ENCODE data around the gene UBP1.
"Not testable (repeated sequence)": the region's sequence is repeated elsewhere in the genome, so short reads cannot be mapped to it uniquely, and the experiment has no call there.

Gene UBP1

DNA sequence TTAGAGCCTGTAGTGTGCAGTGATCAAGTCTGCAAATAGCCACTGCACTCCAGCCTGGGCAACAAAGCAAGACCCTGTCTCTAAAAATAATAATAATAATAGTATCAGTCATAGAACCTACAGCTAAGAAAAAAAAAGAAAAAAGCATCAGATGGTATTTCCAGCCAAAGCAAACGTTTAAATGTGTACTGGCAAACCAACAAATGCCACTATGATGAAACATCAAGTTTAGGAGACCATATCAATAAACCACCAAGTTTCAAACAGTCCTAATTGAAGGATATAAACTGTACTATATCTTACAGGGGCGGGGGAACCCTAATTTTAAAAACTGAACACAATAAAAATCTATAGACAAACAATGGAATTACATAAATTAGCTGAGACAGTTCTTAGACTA is 6.4 kb downstream of the UBP1 start:
- no peak for DNase-seq (ENCODE audit: low read depth in 2 of 2)

DNA sequence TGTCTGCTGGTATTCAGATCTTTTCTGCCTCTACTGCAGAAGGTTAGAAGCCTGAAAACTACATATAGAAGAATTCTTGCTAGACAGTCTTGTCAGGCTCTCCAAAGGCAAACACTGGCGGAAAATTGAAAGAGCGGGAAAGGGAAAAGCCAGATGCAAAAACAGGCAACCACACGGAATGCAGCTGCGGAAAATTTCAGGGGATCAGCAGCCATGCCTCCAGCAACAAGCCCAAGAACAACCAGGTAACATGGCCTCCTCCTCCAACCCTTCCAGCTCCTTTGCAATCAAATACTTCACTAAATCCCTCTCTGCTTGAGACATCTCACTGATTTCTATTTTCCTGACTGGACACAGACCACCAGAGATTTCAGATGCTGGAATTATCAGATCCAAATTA is 9.6 kb downstream of the UBP1 start:
- no peak for DNase-seq (ENCODE audit: low read depth in 2 of 2)

DNA sequence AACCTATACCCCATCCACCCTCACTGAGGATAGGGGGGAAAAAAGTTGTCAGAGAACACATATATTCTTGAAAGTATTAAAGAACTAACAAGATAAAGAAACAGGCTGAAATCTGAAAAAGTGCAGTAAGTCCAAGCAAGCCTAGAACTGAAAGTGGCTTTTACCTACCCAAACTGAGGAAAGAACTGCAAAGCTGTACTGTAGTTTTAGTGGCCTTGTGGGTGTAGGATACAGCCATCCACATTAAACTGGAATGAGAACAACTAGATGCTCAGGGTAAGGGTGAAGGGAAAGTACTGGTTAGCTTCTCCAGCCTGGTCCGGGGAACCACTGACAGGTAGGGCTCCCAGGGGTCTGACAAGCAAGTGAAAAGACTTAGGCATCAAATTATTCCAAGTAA is 10.1 kb downstream of the UBP1 start:
- DNase-seq (ENCODE audit: low read depth in 2 of 2), result no peak

DNA sequence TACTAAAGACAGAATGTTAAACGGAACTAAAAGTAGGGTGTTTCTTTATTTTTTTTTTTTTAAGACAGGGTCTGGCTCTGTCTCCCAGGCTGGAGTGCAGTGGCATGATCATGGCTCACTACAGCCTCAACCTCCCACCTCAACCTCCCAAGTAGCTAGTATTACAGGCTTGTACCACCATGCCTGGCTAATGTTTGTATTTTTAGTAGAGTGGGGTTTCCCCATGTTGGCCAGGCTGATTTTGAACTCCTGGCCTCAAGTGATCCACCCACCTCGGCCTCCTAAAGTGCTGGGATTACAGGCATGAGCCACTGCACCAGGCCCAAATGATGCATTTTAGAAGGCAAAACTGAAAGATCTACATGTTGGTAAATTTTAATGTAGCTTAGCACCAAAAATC is 10.9 kb downstream of the UBP1 start:
- not testable (repeated sequence) for DNase-seq (ENCODE audit: low read depth in 2 of 2)

DNA sequence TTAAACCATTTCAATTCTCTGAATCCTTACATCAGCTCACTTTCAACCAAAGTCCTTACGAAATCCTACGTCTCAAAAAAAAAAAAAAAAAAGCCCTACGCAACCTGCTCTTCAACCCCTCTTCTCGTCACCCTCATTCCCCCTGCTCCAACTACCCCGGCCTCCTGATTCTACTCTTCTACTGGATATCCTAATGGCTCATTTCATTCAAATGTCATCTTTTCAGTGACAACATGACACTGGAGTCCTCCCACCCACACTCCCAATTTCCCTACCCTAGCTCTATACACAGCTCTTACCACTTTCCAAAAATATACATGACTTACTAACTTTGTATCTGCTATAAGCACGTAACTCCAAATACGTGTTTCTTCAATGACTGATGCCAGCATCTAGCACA is 11.5 kb downstream of the UBP1 start:
- no peak for DNase-seq (ENCODE audit: low read depth in 2 of 2)

DNA sequence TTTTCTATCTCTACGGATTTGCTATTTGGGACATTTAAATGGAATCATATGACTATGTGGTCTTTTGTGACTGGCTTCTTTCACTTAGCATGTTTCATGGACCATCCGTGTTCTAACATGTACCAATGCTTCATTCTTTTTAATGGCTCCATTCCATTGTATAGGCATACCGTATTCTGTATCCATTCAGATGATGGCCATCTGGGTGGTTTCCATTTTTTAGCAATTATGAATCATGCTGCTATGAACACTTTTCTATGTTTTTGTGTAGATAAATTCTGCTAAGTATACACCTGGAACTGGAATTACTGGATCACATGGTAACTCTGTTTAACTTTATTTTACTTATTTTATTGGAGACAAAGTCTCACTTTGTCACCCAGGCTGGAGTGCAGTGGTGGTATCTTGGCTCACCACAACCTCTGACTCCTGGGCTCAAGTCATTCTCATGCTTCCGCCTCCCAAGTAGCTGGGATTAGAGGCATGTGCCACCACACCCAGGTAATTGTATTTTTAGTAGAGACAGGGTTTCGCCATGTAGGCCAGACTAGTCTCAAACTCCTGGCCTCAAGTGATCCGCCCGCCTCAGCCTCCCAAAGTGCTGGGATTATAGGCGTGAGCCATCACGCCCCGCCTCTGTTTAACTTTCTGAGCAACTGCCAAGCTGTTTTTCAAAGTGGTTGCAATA is 13.4 kb downstream of the UBP1 start:
- no peak for DNase-seq (ENCODE audit: low read depth in 2 of 2)

DNA sequence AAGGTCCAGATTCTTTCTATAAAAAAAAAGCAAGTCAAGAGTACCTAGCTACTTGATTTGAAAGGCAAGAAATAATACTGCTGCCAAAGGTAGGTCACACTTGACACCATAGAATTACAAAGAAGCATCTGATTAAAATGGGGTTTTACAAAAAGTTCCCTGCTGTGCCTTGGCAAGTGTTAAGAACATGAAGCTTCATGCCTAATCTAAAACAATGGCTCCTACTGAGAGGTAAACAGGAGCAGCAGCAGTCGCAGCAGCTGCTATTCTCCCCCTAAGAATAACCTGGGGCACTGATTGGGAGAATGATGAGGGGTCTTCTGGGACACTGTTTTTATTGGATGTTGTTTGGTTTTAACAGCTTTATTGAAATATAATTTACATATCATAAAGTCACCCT is 14.1 kb downstream of the UBP1 start:
- no peak for DNase-seq (ENCODE audit: low read depth in 2 of 2)

DNA sequence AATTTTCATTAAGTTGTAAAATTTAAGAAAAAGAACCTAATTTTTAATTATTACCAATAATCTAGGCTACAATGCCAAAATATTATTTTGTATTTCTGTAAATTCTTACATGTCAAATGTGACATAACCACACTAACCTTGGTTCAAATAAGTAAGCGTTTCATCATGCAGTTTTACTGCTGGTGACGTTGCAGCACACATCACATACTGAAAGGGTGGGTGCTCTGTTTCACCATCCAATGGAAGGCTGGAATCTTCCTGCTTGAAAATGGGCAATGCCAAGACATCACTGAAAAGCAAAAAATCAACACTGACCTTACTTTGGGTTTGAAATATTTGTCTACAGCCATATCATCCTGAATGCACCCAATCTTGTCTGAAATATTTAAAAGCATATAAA is 14.8 kb downstream of the UBP1 start:
- DNase-seq (ENCODE audit: low read depth in 2 of 2), result no peak

DNA sequence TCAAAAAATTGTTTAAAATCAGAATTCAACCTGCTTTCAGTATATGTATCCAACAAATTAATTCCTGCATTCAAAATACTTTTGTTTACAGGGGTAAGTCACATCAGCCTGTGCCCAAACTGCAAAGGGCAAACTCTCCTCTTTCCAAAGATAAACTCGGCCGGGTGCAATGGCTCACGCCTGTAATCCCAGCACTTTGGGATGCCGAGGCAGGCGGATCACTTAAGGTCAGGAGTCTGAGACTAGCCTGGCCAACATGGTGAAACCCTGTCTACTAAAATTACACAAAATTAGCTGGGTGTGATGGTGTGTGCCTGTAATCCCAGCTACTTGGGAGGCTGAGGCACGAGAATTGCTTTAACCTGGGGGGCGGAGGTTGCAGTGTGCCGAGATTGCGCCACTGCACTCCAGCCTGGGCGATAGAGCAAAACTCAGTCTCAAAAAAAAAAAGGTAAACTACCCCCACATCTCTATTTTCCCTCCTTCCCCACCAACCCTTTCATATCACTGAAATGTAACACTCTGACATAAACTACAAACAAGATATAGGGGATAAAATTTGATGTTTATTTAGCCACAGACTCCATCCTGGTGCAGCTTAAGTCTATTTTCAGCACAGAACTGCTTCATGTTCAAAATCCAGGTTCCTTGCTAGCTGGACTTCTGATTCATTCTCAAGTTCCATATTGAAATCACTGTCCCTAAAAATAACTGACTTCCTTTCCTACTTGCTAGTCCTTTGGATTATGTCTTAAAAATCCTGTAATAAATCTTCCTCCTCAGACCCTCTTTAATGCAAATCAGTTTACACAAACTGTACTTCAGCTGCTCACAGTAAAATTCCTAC is 15.4 kb downstream of the UBP1 start:
- DNase-seq (ENCODE audit: low read depth in 2 of 2), result no peak

DNA sequence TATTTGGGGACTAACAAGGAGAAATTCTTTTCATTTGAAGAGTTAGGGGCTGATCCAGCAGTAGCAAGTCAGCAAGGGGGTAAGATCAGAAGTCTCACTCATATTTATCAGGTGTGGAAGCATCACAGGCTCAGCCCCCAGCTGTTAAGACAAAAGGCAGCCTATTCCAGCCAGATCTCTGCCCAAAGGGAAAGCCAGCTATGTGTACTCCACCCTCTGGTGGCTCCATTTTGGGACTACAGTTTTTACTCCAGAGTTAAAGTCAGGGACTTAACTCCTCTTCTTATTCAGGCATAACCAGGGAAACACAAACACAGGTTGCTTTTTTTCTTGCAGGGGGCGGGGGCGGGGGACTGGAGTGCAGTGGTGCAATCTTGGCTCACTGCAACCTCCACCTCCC is 19.2 kb downstream of the UBP1 start:
- no peak for DNase-seq (ENCODE audit: low read depth in 2 of 2)

DNA sequence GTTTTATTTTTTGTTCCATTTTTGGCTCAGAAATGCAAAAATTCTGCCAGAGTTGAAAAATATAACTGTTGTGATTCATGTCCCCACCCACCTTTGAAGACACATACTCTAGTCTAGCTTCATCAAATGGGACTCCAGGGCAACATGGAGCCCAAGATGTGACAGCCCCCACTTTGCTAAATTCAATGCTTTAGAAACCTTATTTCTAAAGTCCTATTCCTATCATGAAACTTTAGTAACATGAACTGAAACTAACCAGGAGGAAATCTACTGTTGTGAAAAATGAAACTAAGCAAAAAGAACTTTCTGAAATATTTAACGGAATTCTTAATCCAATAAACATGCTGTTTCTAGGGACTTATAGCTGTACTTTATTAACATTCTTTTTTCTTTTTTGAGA is 20.3 kb downstream of the UBP1 start:
- no peak for DNase-seq (ENCODE audit: low read depth in 2 of 2)

DNA sequence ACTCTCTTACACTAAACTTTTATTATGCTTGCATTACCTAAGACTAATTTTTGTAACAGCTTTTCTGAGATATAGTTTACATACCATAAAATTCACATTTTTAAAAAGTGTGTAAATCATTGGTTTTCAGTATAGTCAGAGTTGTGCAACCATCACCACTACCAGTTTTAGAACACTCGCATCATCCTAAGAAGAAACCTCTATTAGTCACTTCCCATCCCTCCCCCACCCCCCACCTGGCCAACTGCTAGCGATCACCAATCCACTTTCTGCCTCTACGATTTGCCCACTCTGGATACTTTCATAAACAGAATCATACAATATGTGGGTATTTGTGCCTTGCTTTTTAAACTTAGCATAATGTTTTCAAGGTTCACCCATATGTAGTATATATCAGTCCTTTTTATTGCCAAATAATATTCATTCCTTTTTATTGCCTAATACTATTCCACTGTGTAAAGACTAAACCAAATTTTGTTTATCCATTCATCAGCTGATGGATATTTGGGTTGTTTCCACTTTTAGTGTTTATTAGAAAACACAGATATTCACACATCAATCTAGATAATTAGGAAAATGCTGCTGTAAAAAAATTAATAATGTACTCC is 23.0 kb downstream of the UBP1 start:
- DNase-seq (ENCODE audit: low read depth in 2 of 2), result no peak

DNA sequence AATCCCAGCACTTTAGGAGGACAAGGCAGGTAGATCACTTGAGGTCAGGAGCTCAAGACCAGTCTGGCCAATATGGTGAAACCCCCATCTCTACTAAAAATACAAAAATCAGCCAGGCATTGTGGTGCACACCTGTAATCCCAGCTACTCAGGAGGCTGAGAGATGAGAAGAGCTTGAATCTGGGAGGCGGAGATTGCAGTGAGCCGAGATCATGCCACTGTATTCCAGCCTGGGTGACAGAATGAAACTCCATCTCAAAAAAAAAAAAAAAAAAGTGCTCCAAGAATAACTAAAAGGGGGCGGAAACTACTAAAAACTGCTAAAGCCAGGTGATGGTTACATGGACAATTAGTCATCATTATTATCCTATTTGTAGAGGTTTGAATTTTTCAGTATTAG is 29.4 kb downstream of the UBP1 start:
- DNase-seq (ENCODE audit: low read depth in 2 of 2), result not testable (repeated sequence)

DNA sequence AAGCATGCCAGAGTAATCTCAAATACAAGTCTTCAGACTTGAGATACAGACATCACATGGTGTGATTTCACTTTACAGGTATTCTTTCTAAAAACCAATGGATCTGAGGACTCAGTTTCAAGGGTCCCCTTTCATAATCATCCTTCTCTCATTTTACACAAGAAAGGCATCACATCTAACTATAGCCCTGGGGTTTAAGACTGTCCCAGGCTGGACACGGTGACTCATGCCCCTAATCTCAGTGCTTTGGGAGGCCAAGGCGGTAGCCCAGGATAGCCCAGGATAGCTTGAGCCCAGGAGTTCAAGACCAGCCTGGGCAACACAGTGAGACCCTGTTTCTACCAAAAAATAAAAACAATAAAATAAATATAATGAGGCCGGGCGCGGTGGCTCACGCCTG is 36.4 kb downstream of the UBP1 start:
- DNase-seq (ENCODE audit: low read depth in 2 of 2), result no peak

DNA sequence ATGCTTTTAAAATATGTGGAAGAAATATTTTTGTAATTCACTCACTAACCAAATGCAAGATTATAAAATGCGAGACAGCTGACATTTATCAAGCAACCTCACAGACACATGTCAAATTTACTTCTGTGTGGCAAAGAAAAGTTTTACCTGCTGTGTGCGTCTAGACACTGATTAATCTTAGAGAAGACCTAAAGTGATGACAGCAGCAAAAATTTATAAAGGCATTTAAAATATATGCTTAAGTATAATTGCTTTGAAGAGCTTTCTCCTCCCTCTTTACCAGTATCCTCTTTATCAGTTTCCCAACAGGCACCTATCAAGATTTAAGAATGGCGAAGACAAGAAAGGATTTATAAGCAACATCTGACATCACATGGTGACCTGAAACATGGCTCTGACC is 37.3 kb downstream of the UBP1 start:
- DNase-seq (ENCODE audit: low read depth in 2 of 2), result no peak

DNA sequence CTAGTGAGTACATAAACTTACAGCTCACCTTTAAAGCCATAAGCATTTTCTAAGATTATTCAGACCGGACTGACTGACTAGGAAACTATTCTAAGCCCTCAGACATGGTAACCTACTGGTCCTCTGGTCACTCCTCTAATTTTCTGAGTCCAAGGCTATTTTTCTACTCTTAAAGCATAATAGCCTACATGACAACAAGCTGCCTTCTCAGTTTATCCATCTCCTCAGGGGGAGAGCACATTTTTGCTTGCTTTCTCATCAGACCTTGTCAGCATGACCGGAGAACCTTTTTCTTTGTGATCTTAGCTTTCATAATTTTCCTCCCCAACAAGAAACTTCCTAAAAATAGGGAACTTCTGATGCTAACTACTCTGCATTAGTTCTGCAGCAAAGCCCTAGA is 38.4 kb downstream of the UBP1 start:
- no peak for DNase-seq (ENCODE audit: low read depth in 2 of 2)

DNA sequence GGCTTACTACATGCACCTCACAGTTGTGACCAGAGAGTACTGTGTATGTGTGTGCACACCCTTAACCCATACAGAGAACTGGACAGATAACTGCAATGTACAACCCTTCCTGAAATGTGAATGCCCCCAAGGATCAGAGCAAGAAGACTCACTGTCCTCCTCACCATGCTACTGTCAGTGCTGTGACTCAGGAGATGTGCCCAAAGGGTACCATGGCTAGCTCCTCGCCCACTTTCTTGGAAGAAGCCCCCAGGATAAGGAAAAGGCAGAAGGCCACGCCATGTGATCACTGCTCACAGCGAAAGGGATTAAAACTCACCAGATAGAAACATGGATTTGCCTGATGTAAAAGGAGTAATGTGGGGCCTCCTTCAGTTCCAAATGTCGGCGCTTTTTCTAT is 41.8 kb downstream of the UBP1 start:
- DNase-seq (ENCODE audit: low read depth in 2 of 2), result no peak

DNA sequence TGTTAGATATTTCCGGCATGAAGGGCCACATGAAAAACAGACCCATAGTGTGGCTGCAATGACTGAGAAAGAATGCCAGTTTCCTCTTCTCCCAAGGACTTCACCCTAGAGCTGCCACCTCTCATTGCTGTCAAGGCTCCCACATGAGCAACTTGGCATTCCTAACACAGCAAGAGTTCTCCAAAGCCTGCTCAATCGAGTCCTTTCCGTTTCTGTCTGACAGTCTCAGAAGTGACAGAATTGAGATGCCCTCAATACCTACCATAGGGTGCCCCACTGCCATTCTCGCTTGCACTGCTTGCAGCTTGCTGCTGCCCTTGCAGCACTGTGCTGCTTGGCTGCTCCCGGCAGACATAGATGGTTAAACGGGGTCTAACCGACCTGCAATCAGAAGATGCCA is 44.3 kb downstream of the UBP1 start:
- no peak for DNase-seq (ENCODE audit: low read depth in 2 of 2)

DNA sequence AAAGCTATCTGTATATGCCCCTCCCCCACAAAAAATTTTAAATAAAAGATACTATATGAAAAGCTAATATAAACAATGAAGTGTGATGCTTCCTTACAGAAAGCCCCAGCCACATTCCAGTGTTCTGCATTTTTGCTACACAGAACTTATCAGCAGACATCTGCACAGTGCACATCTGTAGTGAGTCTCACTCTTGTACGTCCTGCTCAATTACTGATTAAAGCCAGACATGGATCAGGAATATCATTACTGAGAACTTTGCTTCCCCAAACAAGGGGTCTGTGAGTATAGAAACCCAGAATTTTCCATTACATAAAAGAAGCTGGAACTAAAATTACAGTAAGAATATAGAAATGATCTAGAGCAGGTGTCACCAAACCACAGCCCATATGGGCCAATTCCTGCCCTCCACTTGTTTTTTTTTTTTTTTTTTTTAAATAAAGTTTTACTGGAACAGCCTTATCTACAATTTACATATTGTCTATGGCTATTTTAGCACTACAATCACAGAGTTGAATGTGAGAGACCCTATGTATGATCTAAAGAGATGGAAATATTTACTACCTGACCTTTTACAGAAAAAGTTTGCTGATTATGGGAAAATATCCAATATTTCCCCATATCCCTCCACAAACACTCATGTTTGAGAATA is 45.7 kb downstream of the UBP1 start:
- no peak for DNase-seq (ENCODE audit: low read depth in 2 of 2)

DNA sequence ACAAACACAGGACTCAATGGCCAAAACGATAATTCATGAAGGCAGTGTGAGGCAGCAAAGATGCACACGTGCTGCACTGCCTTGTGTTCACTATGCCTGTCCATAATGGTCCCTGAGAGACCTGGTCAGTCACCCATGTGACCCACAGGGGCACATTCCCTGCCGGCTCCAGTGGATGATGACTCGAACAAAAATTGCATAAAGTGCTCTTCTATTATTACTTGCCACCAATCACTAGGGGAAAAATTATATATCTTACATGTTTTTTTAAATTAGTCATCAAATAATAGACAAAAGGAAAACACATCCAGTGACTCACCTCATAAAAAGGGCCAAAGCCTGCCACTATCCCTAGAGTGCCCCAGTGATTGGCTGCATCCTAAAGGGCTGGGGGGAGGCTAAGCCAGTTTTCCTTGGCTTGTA is 47.5 kb downstream of the UBP1 start:
- DNase-seq (ENCODE audit: low read depth in 2 of 2), result no peak

DNA sequence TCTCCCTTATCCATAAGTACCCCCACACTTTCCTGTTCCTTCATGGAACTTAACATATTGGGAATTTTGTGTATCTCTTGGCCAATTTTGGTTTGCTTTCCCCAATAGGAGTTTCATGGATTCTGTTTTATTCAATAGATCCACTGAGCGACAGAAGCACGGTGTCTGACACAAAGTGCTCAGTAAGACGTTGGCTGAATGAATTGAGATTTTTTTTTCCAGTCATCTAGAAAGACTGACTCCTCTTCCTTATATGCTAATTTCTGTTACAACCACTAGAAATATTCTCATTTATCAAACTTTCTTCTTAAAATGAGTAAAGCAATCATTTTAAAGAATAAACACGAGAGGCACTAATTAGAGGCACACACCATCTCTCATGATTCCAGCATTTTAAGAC is 48.1 kb downstream of the UBP1 start:
- DNase-seq (ENCODE audit: low read depth in 2 of 2), result no peak

DNA sequence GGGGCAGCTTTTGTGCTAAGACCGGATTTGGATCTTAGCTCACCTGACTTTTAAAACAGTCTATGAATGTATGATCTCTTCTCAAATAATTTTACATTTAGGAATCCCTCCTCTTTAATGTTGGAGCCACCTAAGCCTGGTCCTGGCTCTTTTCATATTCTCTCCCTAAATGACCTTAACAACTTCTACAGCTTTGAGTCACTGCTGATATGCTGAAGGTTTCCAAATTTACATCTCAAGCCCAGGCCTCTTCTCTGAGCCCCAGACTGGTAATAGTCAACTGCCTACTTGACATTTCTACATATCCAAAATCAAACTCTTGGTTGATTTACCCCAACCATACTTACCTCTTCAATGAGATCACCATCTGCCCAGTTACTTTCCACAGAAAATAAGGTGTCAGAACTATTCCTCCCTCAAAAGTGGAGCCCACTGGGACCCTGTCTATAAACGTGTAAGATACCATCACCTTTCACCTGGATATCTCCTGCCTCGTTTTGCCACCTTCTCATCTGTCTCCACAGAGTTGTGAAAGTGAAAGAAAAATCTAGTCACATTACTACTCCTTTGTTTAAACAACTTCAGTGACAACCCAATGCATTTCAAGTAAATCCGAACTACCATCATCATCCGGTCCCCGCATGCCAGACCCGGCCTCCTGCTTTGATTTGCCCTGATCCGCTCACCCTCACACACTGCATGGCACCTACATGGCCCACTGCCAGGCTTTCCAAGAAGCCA is 48.8 kb downstream of the UBP1 start:
- DNase-seq (ENCODE audit: low read depth in 2 of 2), result no peak
